ENCODE measurements around the gene DICER1. TPM values are rescaled to one million over a fixed set of nuclear protein-coding genes. Genes with fewer than 3 reads are reported as not detected.

DICER1 gene
- total RNA-seq, 1 donor from 2014 or later, result 27.6 TPM

- no peak for TF ChIP-seq CTCF (IDR thresholded peaks at IDR 0.05; ENCODE audit: insufficient read depth, low read length, severe bottlenecking)
- no peak for DNase-seq (ENCODE audit: low read depth)
- peak; percentile 7 for FAIRE-seq
Observed at GRCh38 chr14:95037273-95037672, 120.1 kb downstream of the DICER1 start.

More at GRCh38 chr14:95037273-95037672, 120.1 kb downstream of the DICER1 start:
- no peaks in the 10 kb centered on the region for H3K36me3 ChIP-seq (ENCODE audit: control insufficient read depth, insufficient read depth, low read length)
- no peaks in the 10 kb centered on the region for H3K27me3 ChIP-seq (ENCODE audit: control insufficient read depth, insufficient read depth, low read length)
- no peak overlapping the region for H3K4me3 ChIP-seq (ENCODE audit: low read depth, low read length)

Other genes starting within 250 kb of the DICER1 start
- 2.2 and 3.9 TPM in 2 replicates for gene CLMN, start 162.4 kb upstream of the DICER1 start, total RNA-seq